H9 (cell line): Measurements from ENCODE around the gene MOCS2. TPM values are rescaled to one million over a fixed set of nuclear protein-coding genes. Genes with fewer than 3 reads are reported as not detected.
"Not testable (repeated sequence)": the region's sequence is repeated elsewhere in the genome, so short reads cannot be mapped to it uniquely, and the experiment has no call there.

Source experiments
- DNase-seq: peaks from one replicate; pipeline ENCODE4 v3.0.0-alpha.2; 2017
- H2AFZ ChIP-seq: one replicate; pipeline ENCODE4 v1.6.1; 2013; ENCODE audit warnings: mild to moderate bottlenecking, low read length, control low read depth, moderate library complexity
- H2AK5ac ChIP-seq: 2 replicates; pipeline ENCODE4 v1.6.1; 2013; ENCODE audit warnings: low read length, control low read depth, mixed read lengths; ENCODE audit not compliant: insufficient read length
- H2BK120ac ChIP-seq: one replicate; pipeline ENCODE4 v1.6.1; 2013; ENCODE audit warnings: low read depth, mild to moderate bottlenecking, low read length, control low read depth, inconsistent platforms; ENCODE audit not compliant: poor library complexity, severe bottlenecking
- H2BK12ac ChIP-seq: 2 replicates; pipeline ENCODE4 v1.6.1; 2013; ENCODE audit warnings: low read length, control low read depth, mixed read lengths, low read depth; ENCODE audit not compliant: insufficient read length
- H2BK15ac ChIP-seq: 2 replicates; pipeline ENCODE4 v1.6.1; 2013; ENCODE audit warnings: low read depth, low read length, control low read depth
- H2BK20ac ChIP-seq: one replicate; pipeline ENCODE4 v1.6.1; 2013; ENCODE audit warnings: low read depth, mild to moderate bottlenecking, low read length, control low read depth, inconsistent platforms; ENCODE audit not compliant: poor library complexity, severe bottlenecking
- H2BK5ac ChIP-seq: 2 replicates; pipeline ENCODE4 v1.6.1; 2013; ENCODE audit warnings: low read length, control low read depth, mixed read lengths; ENCODE audit not compliant: insufficient read length
- H3K14ac ChIP-seq: 2 replicates; pipeline ENCODE4 v1.6.1; 2013; ENCODE audit warnings: low read length, control low read depth; ENCODE audit not compliant: insufficient read depth
- H3K18ac ChIP-seq: 2 replicates; pipeline ENCODE4 v1.6.1; 2013; ENCODE audit warnings: low read depth, mild to moderate bottlenecking, mixed read lengths, low read length, control low read depth; ENCODE audit not compliant: insufficient read length
- H3K23ac ChIP-seq: 2 replicates; pipeline ENCODE4 v1.6.1; 2013; ENCODE audit warnings: low read length, control low read depth, mixed read lengths, low read depth; ENCODE audit not compliant: insufficient read length
- H3K23me2 ChIP-seq: 2 replicates; pipeline ENCODE4 v1.6.1; 2013; ENCODE audit warnings: low read depth, mild to moderate bottlenecking, mixed read lengths, low read length, control low read depth; ENCODE audit not compliant: insufficient read length, poor library complexity, severe bottlenecking
- H3K27ac ChIP-seq: 2 replicates; pipeline ENCODE4 v1.5.1; 2013; ENCODE audit warnings: low read length, control low read depth, mixed read lengths, low read depth; ENCODE audit not compliant: insufficient read length
- H3K27me3 ChIP-seq: 2 replicates; pipeline ENCODE4 v1.6.1; 2013; ENCODE audit warnings: low read length, control low read depth, inconsistent platforms; ENCODE audit not compliant: insufficient read depth
- H3K4ac ChIP-seq: 2 replicates; pipeline ENCODE4 v1.6.1; 2013; ENCODE audit warnings: low read depth, mild to moderate bottlenecking, control low read depth, inconsistent platforms, low read length, moderate library complexity
- H3K4me1 ChIP-seq: 2 replicates; pipeline ENCODE4 v1.6.1; 2013; ENCODE audit warnings: low read length, control low read depth, inconsistent platforms; ENCODE audit not compliant: insufficient read depth
- H3K4me2 ChIP-seq: 2 replicates; pipeline ENCODE4 v1.6.1; 2013; ENCODE audit warnings: low read length, control low read depth, mixed read lengths; ENCODE audit not compliant: insufficient read length, insufficient read depth
- H3K56ac ChIP-seq: 2 replicates; pipeline ENCODE4 v1.6.1; 2013; ENCODE audit warnings: low read depth, mild to moderate bottlenecking, mixed read lengths, low read length, control low read depth; ENCODE audit not compliant: insufficient read length
- H3K79me1 ChIP-seq: 2 replicates; pipeline ENCODE4 v1.6.1; 2013; ENCODE audit warnings: low read depth, mild to moderate bottlenecking, moderate library complexity, low read length, control low read depth, inconsistent platforms; ENCODE audit not compliant: insufficient read depth, poor library complexity, severe bottlenecking
- H3K79me2 ChIP-seq: 2 replicates; pipeline ENCODE4 v1.6.1; 2013; ENCODE audit warnings: low read length, control low read depth, inconsistent platforms; ENCODE audit not compliant: insufficient read depth
- H3K9ac ChIP-seq: 2 replicates; pipeline ENCODE4 v1.6.1; 2013; ENCODE audit warnings: low read length, control low read depth, mixed read lengths; ENCODE audit not compliant: insufficient read length; ENCODE audit errors: extremely low read depth
- H3K9me3 ChIP-seq: one replicate; pipeline ENCODE4 v1.6.1; 2013; ENCODE audit warnings: low read depth, low read length, inconsistent platforms; ENCODE audit not compliant: control insufficient read depth
- H3T11ph ChIP-seq: one replicate; pipeline ENCODE4 v1.6.1; 2013; ENCODE audit warnings: mild to moderate bottlenecking, low read length, control low read depth, inconsistent platforms
- H4K20me1 ChIP-seq: one replicate; pipeline ENCODE4 v1.6.1; 2013; ENCODE audit not compliant: control insufficient read depth, insufficient read length, insufficient read depth
- H4K5ac ChIP-seq: 2 replicates; pipeline ENCODE4 v1.6.1; 2013; ENCODE audit warnings: low read depth, mild to moderate bottlenecking, mixed read lengths, low read length, control low read depth; ENCODE audit not compliant: insufficient read length
- H4K8ac ChIP-seq: replicated peaks from 2 replicates; pipeline ENCODE4 v1.6.1; 2013; ENCODE audit warnings: low read length, control low read depth, mixed read lengths, low read depth; ENCODE audit not compliant: insufficient read length
- H4K91ac ChIP-seq: 2 replicates; pipeline ENCODE4 v1.6.1; 2013; ENCODE audit warnings: low read depth, mild to moderate bottlenecking, moderate library complexity, mixed read lengths, low read length, control low read depth; ENCODE audit not compliant: insufficient read length
- H3K27ac Mint-ChIP-seq, 3 experiments: 2 replicates in 2 of 3; 3 replicates in 1 of 3; pipeline ENCODE4 v1.8.0; 2020 to 2021; ENCODE audit warnings: mixed read lengths in 3 of 3, mild to moderate bottlenecking in 1 of 3, moderate library complexity in 1 of 3
- H3K27me3 Mint-ChIP-seq: 2 replicates; pipeline ENCODE4 v1.8.0; 2021; ENCODE audit warnings: low read depth, mild to moderate bottlenecking, moderate library complexity, mixed read lengths
- H3K36me3 Mint-ChIP-seq, 3 experiments: 2 replicates in 2 of 3; 3 replicates in 1 of 3; pipeline ENCODE4 v1.8.0; 2020 to 2021; ENCODE audit warnings: low read depth in 3 of 3, mixed read lengths in 3 of 3; ENCODE audit not compliant: insufficient read depth in 1 of 3
- H3K4me1 Mint-ChIP-seq, 2 experiments: 2 replicates each; pipeline ENCODE4 v1.8.0; 2020; ENCODE audit warnings: mixed read lengths in 2 of 2
- H3K4me3 Mint-ChIP-seq, 2 experiments: 2 replicates in 1 of 2; 3 replicates in 1 of 2; pipeline ENCODE4 v1.8.0; 2020 to 2021; ENCODE audit warnings: mild to moderate bottlenecking in 2 of 2, mixed read lengths in 2 of 2, moderate library complexity in 1 of 2
- H3K9me3 Mint-ChIP-seq, 2 experiments: 2 replicates in 1 of 2; 3 replicates in 1 of 2; pipeline ENCODE4 v1.8.0; 2020; ENCODE audit warnings: mild to moderate bottlenecking in 2 of 2, mixed read lengths in 2 of 2, moderate library complexity in 1 of 2
- WGBS: extraction: QIAGEN DNeasy Blood & Tissue Kit; methylation state at CpG from one replicate; pipeline ENCODE4 v1.1.7; 2013; ENCODE audit warnings: missing lambda C conversion rate, low lambda C conversion rate, mixed read lengths; ENCODE audit not compliant: insufficient read length; ENCODE audit errors: extremely low coverage; 5-methylcytosine and 5-hydroxymethylcytosine counted together
- total RNA-seq: library from RNA; stranded (reverse); gene quantifications from 2 replicates; pipeline ENCODE4 v1.2.1, GENCODE V29; 2021
- TF ChIP-seq, protein P1 (sequence below): fragments of 200-600 bp; sonication (generic); conservative IDR thresholded peaks from 3 replicates; pipeline ENCODE4 v1.8.0; 2021; ENCODE audit warnings: antibody characterized with exemption, mild to moderate bottlenecking

The MOCS2 gene
- total RNA-seq, 1 experiment from 2014 or later, result 24.8 TPM

DNA sequence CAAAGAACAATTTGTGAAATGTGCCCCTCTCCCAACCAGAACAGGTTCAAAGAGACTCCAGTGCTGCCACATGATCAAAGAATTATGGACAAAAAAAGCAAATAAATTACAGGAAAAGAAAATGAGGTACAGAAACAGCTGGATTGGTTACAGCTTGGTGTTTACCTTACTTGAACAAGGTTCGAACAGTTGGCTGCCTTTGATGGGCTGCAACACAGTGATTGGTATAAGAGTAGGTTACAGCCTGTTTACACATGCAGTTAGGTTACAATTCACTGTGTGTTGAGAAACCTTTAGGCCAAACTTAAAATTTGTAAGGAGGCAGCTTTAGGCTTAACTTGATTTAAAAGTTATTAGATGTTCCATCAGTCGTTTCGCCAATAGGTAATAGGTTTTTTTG, 3.4 kb upstream of the MOCS2 start:
- DNase-seq, result no peak
- no peak overlapping the region for H2BK5ac ChIP-seq
- H3K9me3 ChIP-seq, result no peaks in the 10 kb centered on the region
- no peak overlapping the region for H2AFZ ChIP-seq
- no peak overlapping the region for H3K27ac ChIP-seq
- no peak overlapping the region for H3T11ph ChIP-seq
- WGBS, result no CpG with 5 or more reads among the region's 3 CpGs
- no peak overlapping the region for H2AK5ac ChIP-seq
- TF ChIP-seq, protein P1, sequence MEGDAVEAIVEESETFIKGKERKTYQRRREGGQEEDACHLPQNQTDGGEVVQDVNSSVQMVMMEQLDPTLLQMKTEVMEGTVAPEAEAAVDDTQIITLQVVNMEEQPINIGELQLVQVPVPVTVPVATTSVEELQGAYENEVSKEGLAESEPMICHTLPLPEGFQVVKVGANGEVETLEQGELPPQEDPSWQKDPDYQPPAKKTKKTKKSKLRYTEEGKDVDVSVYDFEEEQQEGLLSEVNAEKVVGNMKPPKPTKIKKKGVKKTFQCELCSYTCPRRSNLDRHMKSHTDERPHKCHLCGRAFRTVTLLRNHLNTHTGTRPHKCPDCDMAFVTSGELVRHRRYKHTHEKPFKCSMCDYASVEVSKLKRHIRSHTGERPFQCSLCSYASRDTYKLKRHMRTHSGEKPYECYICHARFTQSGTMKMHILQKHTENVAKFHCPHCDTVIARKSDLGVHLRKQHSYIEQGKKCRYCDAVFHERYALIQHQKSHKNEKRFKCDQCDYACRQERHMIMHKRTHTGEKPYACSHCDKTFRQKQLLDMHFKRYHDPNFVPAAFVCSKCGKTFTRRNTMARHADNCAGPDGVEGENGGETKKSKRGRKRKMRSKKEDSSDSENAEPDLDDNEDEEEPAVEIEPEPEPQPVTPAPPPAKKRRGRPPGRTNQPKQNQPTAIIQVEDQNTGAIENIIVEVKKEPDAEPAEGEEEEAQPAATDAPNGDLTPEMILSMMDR, result no peak
- H3K4me1 Mint-ChIP-seq, result peaks cover 17% of the 10 kb centered on the region in 2 experiments
- no peaks in the 10 kb centered on the region; a peak in 1 of 5 replicates for H3K9me3 Mint-ChIP-seq
- no peak overlapping the region for H2BK120ac ChIP-seq
- no peak overlapping the region for H2BK15ac ChIP-seq
- H3K79me2 ChIP-seq, result no peaks in the 10 kb centered on the region
- H2BK12ac ChIP-seq, result no peak overlapping the region
- no peak overlapping the region for H4K8ac ChIP-seq
- H3K4me3 Mint-ChIP-seq, result no peak overlapping the region
- no peak overlapping the region for H3K27ac Mint-ChIP-seq
- no peaks in the 10 kb centered on the region for H3K27me3 Mint-ChIP-seq
- H2BK20ac ChIP-seq, result no peak overlapping the region
- no peaks in the 10 kb centered on the region for H3K79me1 ChIP-seq
- H3K4ac ChIP-seq, result no peak overlapping the region
- H3K9ac ChIP-seq, result no peak overlapping the region
- no peaks in the 10 kb centered on the region; the same call in 1 of the 2 replicates for H3K27me3 ChIP-seq
- no peaks in the 10 kb centered on the region for H3K36me3 Mint-ChIP-seq
- no peaks in the 10 kb centered on the region for H4K20me1 ChIP-seq
- no peak overlapping the region for H3K14ac ChIP-seq
- no peak overlapping the region for H3K23ac ChIP-seq
- peaks cover 5% of the 10 kb centered on the region; the same call in 1 of the 2 replicates for H3K4me1 ChIP-seq
- H4K5ac ChIP-seq, result no peak overlapping the region
- H3K56ac ChIP-seq, result no peak overlapping the region
- H3K18ac ChIP-seq, result no peak overlapping the region
- H4K91ac ChIP-seq, result no peak overlapping the region
- peaks cover 13% of the 10 kb centered on the region for H3K23me2 ChIP-seq
- no peak overlapping the region for H3K4me2 ChIP-seq

DNA sequence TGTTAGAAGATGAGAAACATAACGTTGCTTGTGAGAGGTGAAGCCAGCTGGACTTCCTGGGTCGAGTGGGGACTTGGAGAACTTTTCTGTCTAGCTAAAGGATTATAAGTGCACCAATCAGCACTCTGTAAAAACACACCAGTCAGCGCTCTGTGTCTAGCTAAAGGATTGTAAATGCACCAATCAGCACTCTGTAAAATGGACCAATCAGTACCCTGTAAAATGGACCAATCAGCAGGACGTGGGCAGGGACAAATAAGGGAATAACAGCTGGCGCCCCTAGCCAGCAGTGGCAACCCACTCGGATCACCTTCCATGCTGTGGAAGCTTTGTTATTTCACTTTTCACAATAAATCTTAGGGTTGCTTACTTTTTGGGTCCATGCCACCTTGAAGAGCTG, 2.8 kb upstream of the MOCS2 start:
- not testable (repeated sequence) for H3K79me2 ChIP-seq, H2BK12ac ChIP-seq, H3K27ac ChIP-seq, H3K27ac Mint-ChIP-seq, H3K9me3 Mint-ChIP-seq, DNase-seq, H2AFZ ChIP-seq, H2BK20ac ChIP-seq, H4K20me1 ChIP-seq, H3K36me3 Mint-ChIP-seq, H2BK15ac ChIP-seq, H3K9ac ChIP-seq, H2BK120ac ChIP-seq, H3K56ac ChIP-seq, H3K79me1 ChIP-seq, H3K4me3 Mint-ChIP-seq, H3K9me3 ChIP-seq, H3T11ph ChIP-seq, H3K4me2 ChIP-seq, H3K4me1 ChIP-seq, H2AK5ac ChIP-seq, H3K4ac ChIP-seq, H3K27me3 ChIP-seq, H4K5ac ChIP-seq, H3K27me3 Mint-ChIP-seq, H4K8ac ChIP-seq, H3K14ac ChIP-seq, H4K91ac ChIP-seq, H2BK5ac ChIP-seq, H3K18ac ChIP-seq, H3K23ac ChIP-seq
- WGBS, result no CpG with 5 or more reads among the region's 6 CpGs
- peaks cover 13% of the 10 kb centered on the region for H3K23me2 ChIP-seq
- H3K4me1 Mint-ChIP-seq, result peaks cover 17% of the 10 kb centered on the region in 2 experiments
